DOHH2 (cell line): ENCODE measurements around the gene TRABD.

ENCODE experiments used
- CTCF ChIP-seq: fragments of 200-600 bp; sonication (generic); IDR thresholded peaks from one replicate; pipeline ENCODE4 v1.5.1; 2014; ENCODE audit warnings: antibody characterized with exemption, mild to moderate bottlenecking, low read depth, low read length; ENCODE audit not compliant: poor library complexity, severe bottlenecking
- EZH2phosphoT487 ChIP-seq: fragments of 200-600 bp; sonication (generic); IDR thresholded peaks from 2 replicates; pipeline ENCODE4 v1.6.1; 2017; ENCODE audit warnings: borderline replicate concordance, mild to moderate bottlenecking, antibody characterized with exemption, low read length, moderate library complexity, mixed read lengths

- TF ChIP-seq CTCF: no peak
- no peak for TF ChIP-seq EZH2phosphoT487
Observed at GRCh38 chr22:50192436-50193204, 6.9 kb downstream of the TRABD start.
